Duodenal mucosa (tissue), 2 donors: ENCODE results near the gene ZNRF2.

Experiments
- H3K27ac ChIP-seq: one replicate; pipeline ENCODE4 v1.7.0; 2013; ENCODE audit warnings: low read depth, low read length
- H3K27me3 ChIP-seq, 2 donors: one replicate each; pipeline ENCODE4 v1.7.0; 2013; ENCODE audit warnings: low read length in 2 of 2, control low read depth in 1 of 2; ENCODE audit not compliant: insufficient read depth in 2 of 2, control insufficient read depth in 1 of 2
- H3K36me3 ChIP-seq, 2 donors: one replicate each; pipeline ENCODE4 v1.7.0; 2013; ENCODE audit warnings: low read length in 2 of 2, control low read depth in 1 of 2; ENCODE audit not compliant: insufficient read depth in 2 of 2, control insufficient read depth in 1 of 2
- H3K4me1 ChIP-seq, 2 donors: one replicate each; pipeline ENCODE4 v1.7.0; 2013; ENCODE audit warnings: low read length in 2 of 2, control low read depth in 1 of 2; ENCODE audit not compliant: insufficient read depth in 2 of 2, control insufficient read depth in 1 of 2
- H3K4me3 ChIP-seq, 2 donors: one replicate each; pipeline ENCODE4 v1.7.0; 2013; ENCODE audit warnings: low read length in 2 of 2, low read depth in 1 of 2
- H3K9ac ChIP-seq, 2 donors: one replicate each; pipeline ENCODE4 v1.7.0; 2013; ENCODE audit warnings: low read length in 2 of 2, low read depth in 1 of 2
- H3K9me3 ChIP-seq, 2 donors: one replicate each; pipeline ENCODE4 v1.7.0; 2013; ENCODE audit warnings: low read length in 2 of 2, control low read depth in 1 of 2; ENCODE audit not compliant: control insufficient read depth in 1 of 2

Gene ZNRF2

DNA sequence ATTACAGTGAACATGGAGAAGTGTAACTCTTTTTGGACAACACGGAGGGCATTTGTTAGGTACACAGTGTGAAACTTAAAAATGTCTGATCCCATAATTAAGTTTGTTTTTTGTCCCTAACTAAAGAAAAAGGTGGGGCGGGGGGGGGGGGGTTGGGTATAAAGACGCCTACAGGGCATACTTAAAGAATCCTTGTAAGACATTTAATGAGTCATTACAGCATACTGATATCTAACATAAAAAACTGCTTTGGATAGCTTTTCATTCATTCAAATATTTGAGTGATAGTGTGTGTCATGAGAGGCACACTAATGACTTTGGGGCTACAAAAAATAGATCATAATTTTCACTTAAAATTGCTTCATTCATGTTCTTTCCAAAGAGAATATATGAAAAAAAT is 31.2 kb downstream of the ZNRF2 start:
- no peak overlapping the region for H3K4me3 ChIP-seq
- H3K27me3 ChIP-seq: no peaks in the 10 kb centered on the region
- no peak overlapping the region for H3K9ac ChIP-seq
- no peaks in the 10 kb centered on the region for H3K9me3 ChIP-seq
- peaks cover 3 to 19% of the 10 kb centered on the region in 2 donors for H3K4me1 ChIP-seq
- no peaks in the 10 kb centered on the region for H3K36me3 ChIP-seq
- no peak overlapping the region for H3K27ac ChIP-seq

DNA sequence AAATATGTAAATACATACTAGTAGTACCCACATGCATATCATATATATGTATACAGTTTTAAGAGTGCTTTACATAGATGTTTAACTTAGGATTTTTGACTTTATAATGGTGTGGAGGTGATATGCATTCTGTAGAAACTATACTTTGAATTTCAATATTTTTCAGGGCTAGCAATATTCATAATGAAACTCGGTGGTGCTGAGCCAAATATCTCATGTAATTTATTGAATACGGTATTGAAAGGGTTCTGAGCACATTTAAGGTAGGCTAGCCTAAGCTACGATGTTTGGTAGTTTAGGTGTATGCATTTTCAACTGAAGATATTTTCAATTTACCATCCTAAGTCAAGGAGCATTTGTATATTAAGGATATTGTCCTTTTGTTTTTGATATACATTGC is 36.0 kb downstream of the ZNRF2 start:
- Histone ChIP-seq H3K9me3 (no peaks in the 10 kb centered on the region), H3K27me3 (no peaks in the 10 kb centered on the region), H3K9ac (no peak overlapping the region), H3K4me1 (peaks cover 18 to 32% of the 10 kb centered on the region in 2 donors), H3K36me3 (no peaks in the 10 kb centered on the region), H3K27ac (no peak overlapping the region), H3K4me3 (no peak overlapping the region)

DNA sequence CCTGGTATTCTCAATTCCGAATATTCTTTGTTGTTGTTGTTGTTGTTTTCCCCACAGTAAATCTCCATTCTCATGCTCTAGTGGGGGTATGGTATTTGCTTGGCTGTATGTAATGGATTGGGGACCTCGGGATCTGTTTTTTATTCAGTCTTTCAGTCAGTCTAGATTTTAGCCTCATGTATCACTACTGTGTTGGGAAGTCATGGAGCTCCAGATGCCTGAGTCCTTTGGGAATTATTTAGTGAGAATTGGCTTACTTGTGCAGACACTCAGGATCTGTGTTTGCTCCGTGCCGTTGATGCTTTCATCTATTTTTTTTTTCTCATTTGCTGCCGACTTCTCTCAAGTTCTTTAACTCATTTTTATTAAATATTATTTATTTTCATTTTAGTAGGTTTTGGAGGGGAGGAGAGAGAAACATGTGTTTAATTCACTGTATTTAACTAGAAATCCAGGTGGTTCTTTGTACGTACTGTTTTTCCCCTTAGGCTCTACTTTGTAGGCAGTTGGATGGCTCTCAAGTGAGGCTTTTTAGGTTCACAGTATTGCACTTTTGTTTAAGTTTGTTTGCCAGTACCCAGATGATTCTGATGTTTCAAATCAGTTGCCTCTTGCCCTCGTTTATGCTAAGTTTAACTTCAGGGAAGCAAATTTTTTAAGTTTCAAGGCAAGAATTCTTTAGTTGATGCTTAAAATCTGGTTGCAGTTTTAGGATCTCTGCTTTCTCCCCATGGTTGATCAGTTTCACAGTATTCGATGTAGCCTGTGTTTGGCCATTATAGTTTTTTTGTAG is 36.9 kb downstream of the ZNRF2 start:
- H3K36me3 ChIP-seq: peaks cover 0 to 2% of the 10 kb centered on the region in 2 donors
- H3K4me3 ChIP-seq: peak overlapping the region; percentile 33 to 42
- H3K4me1 ChIP-seq: peaks cover 18 to 31% of the 10 kb centered on the region in 2 donors
- peak overlapping the region in 1 of 2 donors; percentile 9 for H3K9ac ChIP-seq
- no peaks in the 10 kb centered on the region for H3K9me3 ChIP-seq
- H3K27me3 ChIP-seq: no peaks in the 10 kb centered on the region
- H3K27ac ChIP-seq: no peak overlapping the region

DNA sequence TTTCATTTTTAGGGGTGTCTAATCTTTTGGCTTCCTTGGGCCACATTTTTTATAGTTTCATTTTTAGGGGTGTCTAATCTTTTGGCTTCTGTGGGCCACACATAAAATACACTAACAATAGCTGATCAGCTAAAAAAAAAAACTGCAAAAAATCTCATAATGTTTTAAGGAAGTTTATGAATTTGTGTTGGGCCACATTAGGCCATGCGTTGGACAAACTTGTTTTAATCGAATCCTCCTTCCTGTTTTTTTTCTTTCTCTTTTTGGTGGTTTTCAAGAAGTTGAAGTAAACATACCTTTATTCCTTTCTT is 37.4 kb downstream of the ZNRF2 start:
- Histone ChIP-seq H3K4me1 (peaks cover 18 to 26% of the 10 kb centered on the region in 2 donors), H3K36me3 (peaks cover 0 to 4% of the 10 kb centered on the region in 2 donors), H3K9me3 (no peaks in the 10 kb centered on the region), H3K4me3 (peak overlapping the region; percentile 38 to 49), H3K27me3 (no peaks in the 10 kb centered on the region), H3K27ac (peak overlapping the region; percentile 13), H3K9ac (peak overlapping the region; percentile 20 to 47)

DNA sequence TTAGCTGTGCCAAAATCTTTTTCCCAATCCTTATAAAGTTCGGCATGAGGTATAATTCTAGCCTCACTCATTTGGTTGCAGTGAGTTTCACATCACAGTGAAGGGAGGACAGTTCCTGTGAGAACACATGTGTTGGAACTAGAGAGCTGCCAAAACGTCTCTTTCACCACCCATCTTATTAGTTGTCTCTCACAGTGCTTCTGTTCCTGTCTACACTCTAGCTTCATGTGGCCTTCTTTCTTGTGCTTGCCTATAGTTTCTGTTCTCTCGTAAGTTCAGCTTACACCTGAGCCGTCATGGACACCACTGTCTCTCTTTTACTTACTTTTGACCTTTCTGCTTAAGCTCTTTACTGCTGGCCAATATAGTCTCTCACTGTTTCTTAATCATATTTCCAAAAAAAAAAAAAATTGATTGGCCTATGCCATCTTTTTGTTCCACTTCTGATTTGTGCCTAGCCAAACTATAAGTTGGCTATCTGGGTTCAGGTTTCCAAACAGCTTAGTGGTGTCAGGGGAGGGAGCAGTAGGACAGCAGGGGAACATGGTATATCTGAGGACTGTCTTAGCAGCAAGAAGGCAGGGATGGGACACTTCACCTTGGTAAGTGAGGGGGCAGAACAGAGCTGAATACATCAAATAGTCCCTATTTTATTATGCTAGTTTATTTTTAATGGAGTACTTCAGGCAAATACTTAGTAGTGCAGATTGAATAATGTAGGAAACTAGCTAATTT is 38.0 kb downstream of the ZNRF2 start:
- peaks cover 0 to 4% of the 10 kb centered on the region in 2 donors for H3K36me3 ChIP-seq
- H3K27ac ChIP-seq: peak overlapping the region; percentile 13
- peak overlapping the region; percentile 38 to 49 for H3K4me3 ChIP-seq
- H3K27me3 ChIP-seq: no peaks in the 10 kb centered on the region
- H3K4me1 ChIP-seq: peaks cover 18 to 22% of the 10 kb centered on the region in 2 donors
- H3K9ac ChIP-seq: peak overlapping the region; percentile 20 to 47
- no peaks in the 10 kb centered on the region for H3K9me3 ChIP-seq

DNA sequence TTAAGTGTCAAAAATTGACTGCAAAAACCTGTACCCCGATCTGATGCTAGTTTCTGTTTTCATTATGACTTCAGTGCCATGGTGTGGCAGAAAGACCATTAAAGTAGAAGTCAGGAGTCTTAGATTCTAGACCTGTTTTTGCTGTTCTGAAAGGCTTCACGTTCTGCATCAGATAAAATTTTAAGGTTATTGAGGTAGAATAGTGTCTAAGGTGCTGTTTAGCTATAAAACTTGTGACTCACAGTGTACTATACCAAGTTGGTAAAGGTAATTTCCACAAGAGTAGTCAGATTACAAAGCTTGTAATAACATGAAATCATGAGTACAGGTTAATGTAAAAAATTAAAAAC is 38.6 kb downstream of the ZNRF2 start:
- H3K9ac ChIP-seq: peak overlapping the region; percentile 38 to 47
- peak overlapping the region; percentile 38 to 49 for H3K4me3 ChIP-seq
- H3K4me1 ChIP-seq: peaks cover 18 to 19% of the 10 kb centered on the region in 2 donors

DNA sequence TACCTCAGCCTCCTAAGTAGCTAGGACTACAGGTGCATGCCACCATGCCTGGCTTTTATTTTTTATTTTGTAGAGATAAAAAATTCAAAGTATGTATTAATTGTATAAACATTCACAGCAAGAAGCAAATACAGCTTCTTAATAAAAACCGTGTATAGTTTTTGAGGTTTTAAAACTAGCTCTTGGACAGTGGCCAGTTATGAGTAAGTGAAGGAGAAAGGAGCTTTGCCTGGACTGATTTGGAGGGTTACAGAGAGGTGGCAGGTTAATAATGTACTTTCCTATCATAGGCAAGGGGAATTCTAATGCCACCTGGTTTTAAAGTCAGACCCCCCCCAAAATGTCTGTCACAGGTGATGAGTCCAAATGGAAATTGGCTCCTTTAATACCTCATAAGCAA is 43.4 kb downstream of the ZNRF2 start:
- Histone ChIP-seq H3K27ac (no peak overlapping the region), H3K4me1 (peaks cover 11 to 29% of the 10 kb centered on the region in 2 donors), H3K27me3 (no peaks in the 10 kb centered on the region), H3K9ac (no peak overlapping the region), H3K4me3 (no peak overlapping the region), H3K9me3 (no peaks in the 10 kb centered on the region), H3K36me3 (peaks cover 0 to 4% of the 10 kb centered on the region in 2 donors)

More for the DNA sequence above, 38.6 kb downstream of the ZNRF2 start:
- peaks cover 0 to 4% of the 10 kb centered on the region in 2 donors for H3K36me3 ChIP-seq
- H3K27me3 ChIP-seq: no peaks in the 10 kb centered on the region
- no peak overlapping the region for H3K27ac ChIP-seq
- no peaks in the 10 kb centered on the region for H3K9me3 ChIP-seq

DNA sequence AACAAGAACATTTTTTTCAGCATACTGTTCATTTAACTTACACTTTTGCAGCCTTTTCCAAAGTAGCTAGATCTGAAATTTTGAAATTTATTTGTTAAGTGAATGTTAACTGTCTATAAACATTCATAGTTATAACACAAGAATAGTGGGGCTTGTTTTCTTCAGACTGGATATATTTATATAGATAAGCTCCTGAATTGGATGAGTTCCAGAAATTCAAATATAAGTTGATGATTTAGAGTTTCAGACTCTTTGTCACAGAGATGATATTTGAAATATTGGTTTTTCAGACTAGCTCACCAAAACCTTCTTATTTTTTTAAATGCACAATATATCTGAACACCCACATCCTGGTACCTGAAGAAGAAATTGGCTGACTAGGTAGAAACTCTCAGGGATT is 44.0 kb downstream of the ZNRF2 start:
- H3K9me3 ChIP-seq: no peaks in the 10 kb centered on the region
- no peak overlapping the region for H3K4me3 ChIP-seq

DNA sequence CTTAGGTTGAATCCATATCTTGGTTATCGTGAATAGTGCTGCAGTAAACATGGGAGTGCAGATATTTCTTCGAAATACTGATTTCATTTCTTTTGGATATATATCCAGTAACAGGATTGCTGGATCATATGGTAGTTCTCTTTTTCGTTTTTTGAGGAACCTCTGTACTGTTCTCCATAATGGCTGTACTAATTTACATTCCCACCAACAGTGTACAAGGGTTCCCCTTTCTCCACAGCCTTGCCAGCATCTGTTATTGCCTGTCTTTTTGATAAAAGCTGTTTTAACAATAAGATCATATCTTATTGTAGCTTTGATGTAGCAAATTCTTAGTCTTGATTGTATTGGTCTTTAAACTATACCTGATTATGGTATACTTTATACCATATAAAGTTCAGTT is 45.3 kb downstream of the ZNRF2 start:
- H3K4me3 ChIP-seq: no peak overlapping the region
- no peaks in the 10 kb centered on the region for H3K27me3 ChIP-seq
- H3K9ac ChIP-seq: no peak overlapping the region
- H3K9me3 ChIP-seq: no peaks in the 10 kb centered on the region
- no peak overlapping the region for H3K27ac ChIP-seq
- H3K36me3 ChIP-seq: peaks cover 0 to 4% of the 10 kb centered on the region in 2 donors
- H3K4me1 ChIP-seq: peaks cover 4 to 23% of the 10 kb centered on the region in 2 donors

More for the DNA sequence above, 44.0 kb downstream of the ZNRF2 start:
- peaks cover 0 to 4% of the 10 kb centered on the region in 2 donors for H3K36me3 ChIP-seq
- H3K27me3 ChIP-seq: no peaks in the 10 kb centered on the region
- no peak overlapping the region for H3K9ac ChIP-seq
- peaks cover 6 to 23% of the 10 kb centered on the region in 2 donors for H3K4me1 ChIP-seq
- H3K27ac ChIP-seq: no peak overlapping the region
